Epidermal melanocyte (primary cell): ENCODE data around the gene LSM7.
"Not testable (repeated sequence)": the region's sequence is repeated elsewhere in the genome, so short reads cannot be mapped to it uniquely, and the experiment has no call there.

Experiments used
- DNase-seq: peaks from one replicate; pipeline ENCODE4 v3.0.0; 2011; ENCODE audit warnings: low spot score; ENCODE audit not compliant: insufficient read length

Gene LSM7

GRCh38 chr19:2281265-2282061 lies 46.9 kb downstream of the LSM7 start:
- DNase-seq = not testable (repeated sequence)

GRCh38 chr19:2280633-2281264 lies 47.6 kb downstream of the LSM7 start:
- no peak for DNase-seq

GRCh38 chr19:2278459-2279158 lies 49.8 kb downstream of the LSM7 start:
- no peak for DNase-seq

- DNase-seq = no peak
Measured at GRCh38 chr19:2277138-2277537, 51.2 kb downstream of the LSM7 start.

- no peak for DNase-seq
Measured at GRCh38 chr19:2276429-2276986, 51.9 kb downstream of the LSM7 start.

GRCh38 chr19:2275588-2276428 lies 52.6 kb downstream of the LSM7 start:
- no peak for DNase-seq

GRCh38 chr19:2274931-2275535 lies 53.4 kb downstream of the LSM7 start:
- no peak for DNase-seq

GRCh38 chr19:2274185-2274711 lies 54.1 kb downstream of the LSM7 start:
- no peak for DNase-seq

- peak; percentile 98 for DNase-seq
Measured at GRCh38 chr19:2273356-2274184, 54.8 kb downstream of the LSM7 start.
